Nephron (organoid): Measurements from ENCODE around the gene PJA1.

Source experiments
- H3K27ac Mint-ChIP-seq, 3 experiments: 2 replicates each; pipeline ENCODE4 v1.8.0; 2020; ENCODE audit warnings: mixed read lengths in 3 of 3, mild to moderate bottlenecking in 2 of 3, moderate library complexity in 1 of 3
- H3K27me3 Mint-ChIP-seq: 2 replicates; pipeline ENCODE4 v1.8.0; 2021; ENCODE audit warnings: low read depth, mild to moderate bottlenecking, moderate library complexity, mixed read lengths
- H3K36me3 Mint-ChIP-seq: 2 replicates; pipeline ENCODE4 v1.8.0; 2020; ENCODE audit warnings: low read depth, mixed read lengths
- H3K4me1 Mint-ChIP-seq: 2 replicates; pipeline ENCODE4 v1.8.0; 2020; ENCODE audit warnings: mixed read lengths
- H3K4me3 Mint-ChIP-seq, 3 experiments: 2 replicates each; pipeline ENCODE4 v1.8.0; 2020; ENCODE audit warnings: mild to moderate bottlenecking in 3 of 3, mixed read lengths in 3 of 3, moderate library complexity in 2 of 3
- H3K9me3 Mint-ChIP-seq: 2 replicates; pipeline ENCODE4 v1.8.0; 2020; ENCODE audit warnings: mixed read lengths
- TF ChIP-seq, protein P1 (sequence below), 3 experiments: fragments of 200-600 bp; sonication (generic); IDR thresholded peaks; one replicate each; pipeline ENCODE4 v1.5.0; 2021; ENCODE audit warnings: antibody characterized with exemption in 3 of 3; ENCODE audit not compliant: unreplicated experiment in 3 of 3

PJA1 gene

GRCh38 chrX:69203638-69204037 is 38.4 kb upstream of the PJA1 start:
- H3K4me3 Mint-ChIP-seq: no peak overlapping the region
- H3K4me1 Mint-ChIP-seq: peaks cover 10% of the 10 kb centered on the region
- H3K27ac Mint-ChIP-seq: peak overlapping the region in 1 of 3 experiments; percentile 31
- H3K9me3 Mint-ChIP-seq: peaks cover 6% of the 10 kb centered on the region
- H3K36me3 Mint-ChIP-seq: no peaks in the 10 kb centered on the region
- TF ChIP-seq, protein P1, sequence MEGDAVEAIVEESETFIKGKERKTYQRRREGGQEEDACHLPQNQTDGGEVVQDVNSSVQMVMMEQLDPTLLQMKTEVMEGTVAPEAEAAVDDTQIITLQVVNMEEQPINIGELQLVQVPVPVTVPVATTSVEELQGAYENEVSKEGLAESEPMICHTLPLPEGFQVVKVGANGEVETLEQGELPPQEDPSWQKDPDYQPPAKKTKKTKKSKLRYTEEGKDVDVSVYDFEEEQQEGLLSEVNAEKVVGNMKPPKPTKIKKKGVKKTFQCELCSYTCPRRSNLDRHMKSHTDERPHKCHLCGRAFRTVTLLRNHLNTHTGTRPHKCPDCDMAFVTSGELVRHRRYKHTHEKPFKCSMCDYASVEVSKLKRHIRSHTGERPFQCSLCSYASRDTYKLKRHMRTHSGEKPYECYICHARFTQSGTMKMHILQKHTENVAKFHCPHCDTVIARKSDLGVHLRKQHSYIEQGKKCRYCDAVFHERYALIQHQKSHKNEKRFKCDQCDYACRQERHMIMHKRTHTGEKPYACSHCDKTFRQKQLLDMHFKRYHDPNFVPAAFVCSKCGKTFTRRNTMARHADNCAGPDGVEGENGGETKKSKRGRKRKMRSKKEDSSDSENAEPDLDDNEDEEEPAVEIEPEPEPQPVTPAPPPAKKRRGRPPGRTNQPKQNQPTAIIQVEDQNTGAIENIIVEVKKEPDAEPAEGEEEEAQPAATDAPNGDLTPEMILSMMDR (IDR thresholded peaks at IDR 0.05; ENCODE audit: unreplicated experiment in 3 of 3): no peak
- no peaks in the 10 kb centered on the region for H3K27me3 Mint-ChIP-seq

GRCh38 chrX:69197690-69198089 is 32.4 kb upstream of the PJA1 start:
- Mint-ChIP-seq H3K27ac (no peak overlapping the region), H3K4me3 (no peak overlapping the region), H3K9me3 (peaks cover under 1% of the 10 kb centered on the region), H3K36me3 (no peaks in the 10 kb centered on the region), H3K27me3 (no peaks in the 10 kb centered on the region), H3K4me1 (peaks cover 17% of the 10 kb centered on the region)
- TF ChIP-seq, protein P1 (IDR thresholded peaks at IDR 0.05; ENCODE audit: unreplicated experiment in 3 of 3): no peak

DNA sequence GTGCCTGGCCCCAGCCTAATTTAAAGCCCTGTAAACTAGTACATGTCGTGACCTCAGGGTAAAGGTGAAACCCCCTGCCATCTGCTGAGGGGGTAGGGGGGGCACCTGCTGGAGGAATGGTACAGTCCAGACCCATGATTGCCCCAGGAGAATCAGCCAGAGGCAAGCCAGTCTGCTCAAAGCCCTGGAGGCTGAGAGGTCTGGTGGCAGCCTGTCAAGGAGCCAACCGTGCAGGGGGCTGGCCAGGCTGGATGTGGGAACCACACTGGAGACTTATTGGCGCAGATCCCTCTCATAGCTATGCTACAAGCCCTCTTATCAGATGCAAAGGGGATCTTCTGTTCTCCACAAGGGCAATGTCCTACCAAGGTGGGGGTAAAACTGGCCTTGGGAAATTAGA is 31.4 kb upstream of the PJA1 start:
- H3K9me3 Mint-ChIP-seq: no peaks in the 10 kb centered on the region
- H3K4me1 Mint-ChIP-seq: peaks cover 17% of the 10 kb centered on the region
- no peak overlapping the region for H3K27ac Mint-ChIP-seq
- no peak overlapping the region for H3K4me3 Mint-ChIP-seq
- TF ChIP-seq, protein P1 (IDR thresholded peaks at IDR 0.05; ENCODE audit: unreplicated experiment in 3 of 3): no peak
- H3K27me3 Mint-ChIP-seq: no peaks in the 10 kb centered on the region
- no peaks in the 10 kb centered on the region for H3K36me3 Mint-ChIP-seq

DNA sequence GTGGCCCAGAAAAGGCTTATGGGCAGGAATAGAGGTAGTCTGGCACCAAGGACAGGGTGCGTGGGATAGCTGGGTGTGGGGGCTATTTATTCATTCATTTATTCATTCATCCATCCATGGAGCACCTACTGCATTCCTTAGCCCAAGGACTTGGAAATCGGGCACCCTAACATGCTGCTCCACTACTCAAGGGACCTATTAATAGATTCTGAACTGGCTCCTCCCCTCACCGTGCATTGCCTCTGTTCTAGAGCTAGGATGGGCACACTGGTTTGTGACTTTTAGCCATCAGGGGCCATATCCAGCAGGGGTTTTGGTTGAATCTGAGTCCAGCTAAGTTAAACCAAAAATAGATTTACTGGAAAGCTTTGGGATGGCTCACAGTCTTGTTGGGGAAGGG is 30.6 kb upstream of the PJA1 start:
- TF ChIP-seq, protein P1 (IDR thresholded peaks at IDR 0.05; ENCODE audit: unreplicated experiment in 3 of 3): no peak
- Mint-ChIP-seq H3K4me3 (no peak overlapping the region), H3K4me1 (peaks cover 17% of the 10 kb centered on the region), H3K27ac (peak overlapping the region in 1 of 3 experiments; percentile 49), H3K9me3 (no peaks in the 10 kb centered on the region), H3K27me3 (no peaks in the 10 kb centered on the region), H3K36me3 (no peaks in the 10 kb centered on the region)

- H3K4me1 Mint-ChIP-seq: peaks cover 21% of the 10 kb centered on the region
- no peaks in the 10 kb centered on the region for H3K27me3 Mint-ChIP-seq
- H3K9me3 Mint-ChIP-seq: no peaks in the 10 kb centered on the region
- TF ChIP-seq, protein P1 (IDR thresholded peaks at IDR 0.05; ENCODE audit: unreplicated experiment in 3 of 3): no peak
- no peak overlapping the region for H3K27ac Mint-ChIP-seq
- H3K36me3 Mint-ChIP-seq: no peaks in the 10 kb centered on the region
- H3K4me3 Mint-ChIP-seq: no peak overlapping the region
These were observed 29.9 kb upstream of the PJA1 start for GRCh38 chrX:69195192-69195591.

- H3K27me3 Mint-ChIP-seq: no peaks in the 10 kb centered on the region
- TF ChIP-seq, protein P1 (IDR thresholded peaks at IDR 0.05; ENCODE audit: unreplicated experiment in 3 of 3): no peak
- H3K36me3 Mint-ChIP-seq: no peaks in the 10 kb centered on the region
- H3K27ac Mint-ChIP-seq: no peak overlapping the region
- H3K9me3 Mint-ChIP-seq: no peaks in the 10 kb centered on the region
- H3K4me3 Mint-ChIP-seq: no peak overlapping the region
- H3K4me1 Mint-ChIP-seq: peaks cover 23% of the 10 kb centered on the region
These were observed 27.4 kb upstream of the PJA1 start for GRCh38 chrX:69192603-69193002.
